GM20000 (cell line): ENCODE measurements around the gene STOX1.
"Not testable (repeated sequence)": the region's sequence is repeated elsewhere in the genome, so short reads cannot be mapped to it uniquely, and the experiment has no call there.

Experiments
- DNase-seq: peaks from one replicate; pipeline ENCODE4 v3.0.0; 2012; ENCODE audit warnings: low spot score
- TF ChIP-seq, protein P1 (sequence below): IDR thresholded peaks from 2 replicates; pipeline ENCODE4 v1.5.1; 2012; ENCODE audit warnings: mild to moderate bottlenecking, control low read depth; ENCODE audit errors: extremely low read depth, missing control alignments

Gene STOX1

DNA sequence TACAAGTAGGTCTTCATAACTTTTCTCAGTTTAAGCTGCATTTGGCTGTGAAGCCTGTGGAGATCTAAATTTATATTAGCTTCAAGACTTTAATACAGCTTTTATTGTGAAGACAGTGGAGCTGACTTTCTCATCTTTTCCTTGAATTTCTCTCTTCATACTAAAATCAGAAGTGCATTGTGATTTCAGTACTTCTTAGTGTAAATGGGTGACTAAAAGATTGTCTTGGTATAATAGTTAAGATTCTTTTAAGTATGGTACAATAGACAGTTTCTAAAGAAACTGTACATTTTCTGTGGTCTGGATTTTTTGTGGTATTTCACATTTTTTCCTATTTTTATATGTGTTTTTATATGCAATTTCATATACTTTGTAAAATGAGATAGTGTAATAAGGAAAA, 107.7 kb downstream of the STOX1 start:
- TF ChIP-seq, protein P1, sequence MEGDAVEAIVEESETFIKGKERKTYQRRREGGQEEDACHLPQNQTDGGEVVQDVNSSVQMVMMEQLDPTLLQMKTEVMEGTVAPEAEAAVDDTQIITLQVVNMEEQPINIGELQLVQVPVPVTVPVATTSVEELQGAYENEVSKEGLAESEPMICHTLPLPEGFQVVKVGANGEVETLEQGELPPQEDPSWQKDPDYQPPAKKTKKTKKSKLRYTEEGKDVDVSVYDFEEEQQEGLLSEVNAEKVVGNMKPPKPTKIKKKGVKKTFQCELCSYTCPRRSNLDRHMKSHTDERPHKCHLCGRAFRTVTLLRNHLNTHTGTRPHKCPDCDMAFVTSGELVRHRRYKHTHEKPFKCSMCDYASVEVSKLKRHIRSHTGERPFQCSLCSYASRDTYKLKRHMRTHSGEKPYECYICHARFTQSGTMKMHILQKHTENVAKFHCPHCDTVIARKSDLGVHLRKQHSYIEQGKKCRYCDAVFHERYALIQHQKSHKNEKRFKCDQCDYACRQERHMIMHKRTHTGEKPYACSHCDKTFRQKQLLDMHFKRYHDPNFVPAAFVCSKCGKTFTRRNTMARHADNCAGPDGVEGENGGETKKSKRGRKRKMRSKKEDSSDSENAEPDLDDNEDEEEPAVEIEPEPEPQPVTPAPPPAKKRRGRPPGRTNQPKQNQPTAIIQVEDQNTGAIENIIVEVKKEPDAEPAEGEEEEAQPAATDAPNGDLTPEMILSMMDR, result no peak
- no peak for DNase-seq

DNA sequence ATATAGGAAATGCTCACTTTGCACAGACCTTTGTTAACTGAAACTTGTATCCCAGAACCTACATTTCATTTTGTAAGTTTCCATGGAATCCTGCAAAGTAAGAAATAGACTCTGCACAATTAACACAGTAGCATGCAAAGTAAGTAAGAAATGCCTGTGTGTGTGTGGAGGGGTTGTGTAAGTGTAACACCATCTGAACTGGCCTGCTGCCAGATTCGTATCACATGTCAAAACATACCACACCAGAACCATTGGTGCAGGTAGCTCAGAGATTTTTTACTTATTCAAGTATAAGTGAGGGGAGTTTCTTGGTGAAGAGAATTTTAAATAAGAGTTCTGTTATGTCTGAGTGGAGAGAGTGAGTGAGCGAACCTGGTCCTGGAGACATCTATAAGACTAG, 110.8 kb downstream of the STOX1 start:
- DNase-seq, result no peak
- TF ChIP-seq, protein P1, result no peak

DNA sequence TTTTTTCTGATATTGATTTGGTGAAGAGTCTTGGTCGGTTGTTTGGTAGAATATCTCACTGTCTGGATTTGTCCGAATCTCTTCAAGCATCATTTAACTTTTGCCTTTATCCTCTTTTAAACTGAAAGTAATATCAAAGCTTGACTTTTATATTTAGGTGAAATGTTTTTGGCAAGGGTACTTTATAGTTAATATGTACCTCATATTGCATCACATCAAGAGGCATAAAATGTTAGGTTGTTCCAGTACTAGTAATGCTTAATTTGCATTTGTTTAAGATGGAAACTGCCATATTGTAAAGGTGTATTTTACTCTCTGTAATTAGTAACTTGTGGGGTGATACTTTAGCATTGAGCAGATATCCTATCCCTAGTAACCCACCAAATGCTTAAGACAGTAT, 111.6 kb downstream of the STOX1 start:
- TF ChIP-seq, protein P1, result no peak
- no peak for DNase-seq

DNA sequence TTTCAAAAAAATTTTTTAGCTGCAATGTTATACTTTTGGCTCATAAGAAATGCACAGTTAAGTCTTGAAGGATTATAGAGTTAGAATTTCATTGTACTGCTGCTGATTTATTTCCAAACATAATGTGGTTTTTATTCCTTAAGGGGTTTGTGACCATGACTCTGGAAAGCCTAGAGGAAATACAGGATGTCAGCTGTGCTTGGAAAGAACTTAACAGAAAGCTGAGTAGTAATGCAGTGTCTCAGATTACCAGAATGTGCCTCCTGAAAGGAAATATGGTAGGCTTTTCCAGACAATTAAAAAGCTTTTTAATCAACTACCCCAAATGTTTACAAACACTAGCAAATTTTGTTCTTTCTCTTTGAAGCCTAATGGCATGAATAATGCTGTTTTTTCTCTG, 113.6 kb downstream of the STOX1 start:
- DNase-seq, result not testable (repeated sequence)
